HG03520 (cell line): ENCODE data around the gene CHST13.
"Not testable (repeated sequence)": the region's sequence is repeated elsewhere in the genome, so short reads cannot be mapped to it uniquely, and the experiment has no call there.

Experiments used
- ATAC-seq: cut with Tn5 transposase; IDR thresholded peaks from one replicate; pipeline ENCODE4 v1.9.1; 2021; ENCODE audit warnings: mild to moderate bottlenecking, moderate library complexity; ENCODE audit not compliant: unreplicated experiment

Gene CHST13

DNA sequence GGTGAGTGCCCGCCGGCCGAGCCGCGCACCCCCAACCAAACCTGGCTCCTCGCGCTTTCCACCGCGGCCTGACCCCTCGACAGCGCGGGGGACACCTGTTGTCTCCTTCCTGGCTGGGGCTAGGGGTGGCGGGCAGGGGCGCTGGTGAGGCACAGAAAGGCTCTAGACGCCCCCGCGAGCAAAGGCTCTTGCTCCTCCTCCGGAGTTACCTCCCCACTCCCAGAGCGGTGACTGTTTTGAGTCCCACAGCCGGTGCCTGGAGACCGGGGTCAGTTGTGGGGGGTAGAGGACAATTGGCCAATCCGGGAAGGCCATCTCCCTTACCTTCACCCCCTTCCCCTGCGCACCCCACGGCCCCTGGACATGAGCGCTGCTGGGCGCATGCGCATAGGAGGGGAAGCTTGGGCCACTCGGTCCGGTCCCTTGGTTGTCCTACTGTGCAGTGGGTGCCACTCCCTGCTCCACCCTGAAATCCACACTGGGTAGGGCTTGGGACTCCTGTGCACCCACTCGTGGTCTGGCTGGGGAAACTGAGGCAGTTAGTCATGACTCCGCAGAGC is 554 bp downstream of the CHST13 start:
- ATAC-seq: no peak

DNA sequence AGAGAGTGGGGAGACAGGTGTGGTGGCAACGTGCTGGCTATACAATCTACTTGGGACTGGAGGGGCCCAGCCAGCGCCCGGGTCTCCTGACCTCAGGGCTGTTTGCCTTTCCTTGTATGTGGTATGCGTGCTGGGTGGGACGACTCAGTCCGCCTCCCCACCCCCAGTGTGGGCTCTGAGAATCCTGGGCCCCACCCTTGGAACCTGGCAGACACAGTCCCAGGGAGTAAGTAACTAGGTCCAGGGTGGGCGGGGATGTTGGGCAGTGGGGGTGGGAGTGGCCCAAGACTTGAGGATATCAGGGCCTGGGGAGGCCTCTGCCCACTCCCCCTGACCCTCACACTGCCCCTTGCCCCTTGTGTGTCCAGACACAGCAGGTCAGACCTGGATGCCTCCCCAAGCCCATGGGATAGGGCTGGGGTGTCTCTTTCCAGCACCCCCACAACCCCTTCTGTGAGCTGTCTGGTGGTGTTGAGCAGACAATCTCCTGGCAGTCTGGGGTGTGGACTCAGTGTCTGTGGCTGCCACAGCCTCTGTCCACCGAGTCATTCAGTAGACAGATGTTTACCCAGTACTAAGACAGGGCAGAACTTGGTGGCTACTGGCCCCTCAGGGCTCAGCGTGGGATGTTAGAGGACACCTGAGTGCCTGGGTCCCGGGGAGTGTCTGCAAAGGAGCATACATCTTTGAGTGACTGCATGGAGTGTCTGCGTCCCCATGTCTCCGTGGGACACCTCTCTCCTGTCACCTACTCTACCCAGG is 1.3 kb downstream of the CHST13 start:
- ATAC-seq: no peak

DNA sequence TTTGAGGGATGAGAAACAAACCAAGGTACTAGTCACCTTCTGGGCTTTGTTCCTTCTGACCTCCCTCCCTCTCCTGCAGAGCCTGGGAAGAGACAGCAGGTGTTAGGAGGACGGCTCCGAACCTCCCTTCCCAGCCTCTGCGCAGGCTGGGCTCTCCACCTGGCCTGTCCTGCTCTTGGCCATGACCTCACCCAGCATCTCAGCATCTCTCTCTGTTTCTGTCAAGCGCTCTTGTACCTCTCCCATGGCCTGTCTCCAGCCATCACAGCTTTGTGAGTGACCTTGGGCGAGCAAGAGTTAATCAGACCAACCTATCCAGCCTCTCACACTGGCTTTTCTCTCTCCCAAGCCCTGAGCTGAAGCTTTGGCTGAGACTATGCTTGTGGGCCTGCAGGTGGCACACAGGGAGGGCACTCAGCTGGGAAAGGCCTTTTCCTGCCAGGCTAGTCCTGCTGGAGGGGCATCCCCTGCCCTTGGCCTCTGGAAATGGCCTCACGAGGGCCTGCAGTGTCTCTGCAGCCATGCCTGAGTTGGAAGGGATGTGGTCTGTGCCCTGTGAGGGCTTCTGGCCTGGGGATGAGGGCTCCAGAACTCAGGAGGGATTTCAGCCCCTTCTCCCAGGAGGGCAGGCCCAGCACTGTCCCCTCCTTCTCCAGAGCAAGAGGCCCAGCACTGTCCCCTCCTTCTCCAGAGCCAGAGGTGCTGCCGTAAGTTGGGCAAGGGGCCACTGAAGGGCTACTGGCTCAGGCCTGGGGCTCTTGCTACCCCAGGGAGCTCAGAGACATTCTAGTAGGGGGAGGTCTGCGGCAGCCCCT is 2.1 kb downstream of the CHST13 start:
- ATAC-seq: no peak

DNA sequence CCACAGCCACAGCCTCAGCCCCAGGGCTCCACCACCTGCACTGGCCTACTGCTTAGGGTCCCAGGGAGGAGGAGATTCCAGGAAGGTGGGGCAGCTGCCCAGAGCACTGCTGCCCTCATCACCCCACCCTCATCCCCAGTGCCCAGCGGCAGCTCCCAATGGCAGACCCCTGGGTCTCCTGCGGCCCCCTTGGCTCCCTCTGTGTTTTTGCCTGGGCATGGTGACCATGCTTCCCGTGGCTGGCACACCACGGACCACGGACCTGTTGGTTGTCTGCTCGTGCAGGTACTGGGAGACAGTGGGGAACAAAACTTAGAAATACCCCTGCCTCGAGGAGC is 2.7 kb downstream of the CHST13 start:
- no peak for ATAC-seq

DNA sequence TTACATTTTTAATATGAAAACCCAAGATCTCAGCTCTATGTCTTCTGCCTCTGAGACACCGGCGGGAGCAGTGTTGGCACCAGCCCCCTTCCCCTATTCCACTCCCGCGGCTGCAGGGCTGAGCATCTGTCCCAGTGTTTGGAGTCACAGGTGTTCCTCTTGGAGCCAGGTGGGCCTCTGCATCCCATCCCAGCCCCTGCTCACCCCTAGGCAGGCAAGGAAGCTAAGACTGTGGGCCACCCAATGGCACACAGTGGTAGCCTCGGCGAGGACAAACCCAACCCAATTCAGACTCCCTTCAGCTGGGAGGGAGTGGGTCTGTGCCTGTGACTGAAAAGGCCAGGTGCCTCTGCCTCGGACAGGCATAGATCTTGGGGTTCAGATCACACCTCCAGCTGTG is 3.1 kb downstream of the CHST13 start:
- no peak for ATAC-seq

DNA sequence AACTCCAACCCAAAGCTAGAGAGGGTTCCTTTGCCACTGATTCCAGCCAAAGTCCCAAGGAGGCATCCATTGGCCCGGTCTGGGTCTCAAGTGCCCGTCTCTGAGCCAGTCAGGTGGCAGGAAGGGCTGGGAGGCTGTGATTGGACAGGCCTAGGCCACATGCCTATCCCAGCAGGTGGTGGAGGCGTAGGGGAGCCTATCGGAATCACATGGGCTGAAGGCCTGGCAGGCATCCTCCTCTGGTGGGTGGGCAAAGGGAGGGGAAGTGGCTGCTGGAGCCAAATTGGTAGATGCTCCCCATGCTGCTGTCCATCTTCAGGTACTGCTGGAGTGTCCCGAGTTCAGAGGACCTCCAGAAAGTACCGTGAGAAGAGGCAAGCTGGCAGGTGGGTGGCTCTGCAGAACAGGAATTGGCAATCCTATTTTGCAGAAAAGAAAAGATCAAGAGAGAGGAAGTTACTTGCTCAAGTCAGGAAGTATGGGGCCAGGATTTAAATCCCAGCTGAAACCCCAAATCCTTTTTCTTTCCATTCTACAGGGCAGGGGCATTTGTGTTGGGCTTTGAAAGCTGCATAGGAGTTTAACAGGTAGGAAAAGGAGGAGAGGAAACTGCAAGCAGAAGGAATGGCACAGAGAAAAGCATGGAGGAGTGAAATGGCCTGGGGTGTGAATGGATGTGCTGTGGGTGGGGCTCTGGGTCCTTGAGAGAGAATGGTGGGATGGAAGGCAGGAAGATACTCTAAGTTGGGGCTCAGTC is 3.7 kb downstream of the CHST13 start:
- ATAC-seq: no peak

DNA sequence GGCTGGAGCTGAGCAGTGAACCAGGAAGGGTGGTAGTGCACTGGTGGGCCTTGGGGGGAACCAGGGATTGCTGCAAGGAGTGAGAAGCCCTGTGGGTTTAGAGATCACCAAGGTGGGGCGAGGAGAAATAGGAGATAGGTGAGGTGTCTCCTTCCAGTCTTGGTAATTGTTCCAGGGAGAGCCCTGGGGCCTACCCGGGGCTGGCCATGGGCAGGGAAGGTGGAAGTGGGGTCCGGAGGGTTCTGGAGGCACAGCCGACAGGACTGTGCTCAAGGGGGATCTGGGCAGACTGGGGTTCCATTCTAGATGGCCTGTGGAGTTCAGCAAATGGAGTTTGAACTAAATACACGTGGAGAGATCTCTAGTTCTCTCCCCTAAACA is 4.5 kb downstream of the CHST13 start:
- no peak for ATAC-seq

DNA sequence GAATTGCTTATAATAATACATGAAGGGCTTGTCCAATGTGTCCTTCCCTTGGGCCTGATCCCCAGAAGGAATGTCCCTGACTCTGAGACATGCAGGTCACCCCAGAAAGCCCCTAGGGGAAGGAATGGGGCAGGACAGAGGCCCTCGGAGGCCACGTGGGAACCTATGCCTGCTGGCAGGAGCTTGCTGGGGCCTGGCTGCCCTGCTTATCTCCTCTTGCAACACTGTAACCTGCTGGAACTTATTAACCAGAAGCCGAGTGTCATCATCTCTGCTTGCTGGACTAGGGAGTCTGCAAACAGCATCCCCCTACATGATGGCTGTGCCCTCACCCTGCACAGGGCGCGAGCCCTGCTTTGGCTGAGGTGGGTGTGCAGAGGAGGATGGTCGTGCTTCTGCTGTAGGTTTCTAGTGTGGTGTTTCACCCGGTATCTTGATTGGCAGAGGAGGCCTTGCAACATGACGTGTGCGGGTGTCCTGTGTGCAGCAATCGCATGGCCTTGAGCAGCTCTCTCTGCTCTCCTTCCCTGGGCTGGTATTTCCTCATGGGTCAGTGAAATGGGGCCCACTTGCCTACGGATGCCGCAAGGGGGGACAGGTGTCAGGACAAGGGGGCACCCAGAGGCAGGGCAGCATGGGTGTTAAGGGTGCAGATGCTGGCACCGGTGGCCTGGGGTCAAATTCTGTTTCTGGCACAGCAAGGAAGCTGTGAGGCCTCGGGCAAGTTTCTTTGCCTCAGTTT is 5.0 kb downstream of the CHST13 start:
- ATAC-seq: no peak

DNA sequence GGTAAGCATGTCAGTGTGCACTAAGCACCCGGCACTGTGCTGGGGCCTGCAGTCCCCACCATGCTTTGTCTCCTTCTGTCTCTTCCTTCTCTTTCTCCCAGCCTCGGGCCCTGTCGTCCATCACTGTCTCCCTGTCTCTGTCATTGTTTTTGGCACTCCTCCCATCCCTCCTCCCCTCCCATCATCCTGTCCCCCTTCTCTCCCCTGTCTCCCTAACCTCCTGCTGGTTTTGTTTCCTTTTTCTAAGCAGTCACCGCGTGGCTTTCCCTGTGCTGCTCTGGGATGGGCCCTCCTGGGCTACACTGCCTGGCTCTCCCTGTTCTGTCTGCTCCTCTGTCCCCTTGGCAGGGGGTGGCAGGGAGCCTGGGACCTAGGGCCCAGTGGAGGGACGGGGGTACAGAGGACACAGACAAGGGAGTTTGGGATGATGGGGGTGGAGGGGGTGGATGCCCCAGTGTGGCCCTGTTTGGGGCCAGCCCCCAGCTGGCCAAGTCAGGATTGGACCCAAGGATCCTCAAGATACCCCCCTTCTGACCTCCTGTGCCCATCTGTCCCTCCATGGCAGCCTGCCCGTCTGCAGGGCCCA is 5.7 kb downstream of the CHST13 start:
- ATAC-seq: no peak

DNA sequence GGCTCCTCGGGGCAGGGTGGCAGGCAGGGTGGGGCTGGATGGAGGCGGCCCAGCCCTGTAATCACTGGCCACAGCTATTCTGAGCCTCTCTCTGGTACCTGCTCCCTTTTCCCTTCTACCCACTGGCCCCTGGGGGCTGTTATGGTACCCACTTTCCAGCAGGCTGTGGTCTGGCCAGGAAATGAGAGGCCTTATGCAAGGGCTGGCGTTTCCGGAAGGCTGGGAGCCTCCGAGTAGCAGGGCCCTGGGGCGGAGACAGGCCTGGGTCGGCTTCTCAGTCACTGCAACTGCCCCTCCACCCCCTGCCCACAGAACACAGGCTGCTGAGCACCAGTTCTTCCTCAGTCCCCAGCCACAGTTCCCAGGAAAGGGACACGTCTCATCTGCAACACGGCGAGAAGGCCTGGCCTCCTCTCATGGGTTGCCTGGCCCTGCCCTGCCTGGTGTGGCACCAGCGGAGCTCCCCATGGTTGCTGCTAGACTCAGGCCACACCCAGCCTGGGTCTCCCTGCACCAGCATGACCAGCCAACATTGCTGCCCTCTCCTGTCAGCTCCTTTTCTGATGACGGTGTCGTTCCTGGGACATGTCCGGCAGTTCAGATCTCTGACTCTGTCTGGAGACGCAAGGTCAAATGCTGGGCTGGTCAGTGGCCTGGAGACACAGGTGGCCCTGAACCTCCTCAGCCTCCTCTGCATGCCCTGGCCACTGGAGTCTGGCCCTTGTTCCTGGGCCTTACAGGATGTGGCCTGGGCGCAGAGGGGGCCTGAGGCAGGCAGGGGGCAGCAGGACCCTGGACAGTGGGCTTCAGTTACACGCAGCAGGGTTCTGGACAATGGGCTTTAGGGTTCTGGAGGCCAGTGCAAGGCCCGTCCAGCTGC is 6.5 kb downstream of the CHST13 start:
- ATAC-seq: no peak

DNA sequence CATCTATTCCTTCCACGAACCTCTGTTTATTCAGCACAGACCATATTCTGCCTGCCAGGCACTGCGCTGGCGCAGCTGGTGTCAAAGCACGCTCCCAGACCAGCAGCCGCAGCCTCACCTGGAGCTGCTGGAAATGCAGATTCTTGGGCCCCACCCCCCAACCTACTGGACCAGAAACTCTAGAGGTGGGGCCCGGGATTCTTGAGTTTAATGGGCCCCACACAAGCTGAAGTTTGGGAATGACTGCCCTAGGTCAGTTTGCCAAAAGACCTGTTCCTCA is 7.0 kb downstream of the CHST13 start:
- no peak for ATAC-seq

DNA sequence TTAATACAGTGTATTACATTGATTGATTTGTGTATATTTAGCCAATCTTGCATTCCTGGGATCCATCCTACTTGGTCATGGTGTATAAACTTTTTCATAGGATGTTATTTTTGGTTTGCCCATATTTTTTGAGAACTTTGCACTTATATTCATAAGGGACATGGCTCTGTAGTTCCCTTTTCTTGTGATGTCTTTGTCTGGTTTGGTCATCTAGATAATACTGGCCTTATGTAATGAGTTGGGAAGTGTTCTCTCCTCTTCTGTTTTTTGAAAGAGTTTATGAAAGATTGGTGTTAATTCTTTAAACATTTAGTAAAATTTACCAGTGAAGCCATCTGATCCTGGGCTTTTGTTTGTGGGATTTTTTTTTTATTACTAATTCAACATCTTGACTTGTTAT is 9.6 kb downstream of the CHST13 start:
- ATAC-seq: no peak

DNA sequence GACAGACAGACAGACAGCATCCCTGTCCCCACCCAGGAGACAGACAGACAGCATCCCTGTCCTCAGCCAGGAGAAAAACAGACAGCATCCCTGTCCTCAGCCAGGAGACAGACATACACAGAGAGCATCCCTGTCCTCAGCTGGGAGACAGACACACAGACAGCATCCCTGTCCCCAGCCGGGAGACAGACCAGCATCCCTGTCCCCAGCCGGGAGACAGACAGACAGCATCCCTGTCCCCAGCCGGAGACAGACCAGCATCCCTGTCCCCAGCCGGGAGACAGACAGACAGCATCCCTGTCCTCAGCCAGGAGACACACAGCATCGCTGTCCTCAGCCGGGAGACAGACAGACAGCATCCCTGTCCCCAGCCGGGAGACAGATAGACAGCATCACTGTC is 10.8 kb downstream of the CHST13 start:
- ATAC-seq: not testable (repeated sequence)

DNA sequence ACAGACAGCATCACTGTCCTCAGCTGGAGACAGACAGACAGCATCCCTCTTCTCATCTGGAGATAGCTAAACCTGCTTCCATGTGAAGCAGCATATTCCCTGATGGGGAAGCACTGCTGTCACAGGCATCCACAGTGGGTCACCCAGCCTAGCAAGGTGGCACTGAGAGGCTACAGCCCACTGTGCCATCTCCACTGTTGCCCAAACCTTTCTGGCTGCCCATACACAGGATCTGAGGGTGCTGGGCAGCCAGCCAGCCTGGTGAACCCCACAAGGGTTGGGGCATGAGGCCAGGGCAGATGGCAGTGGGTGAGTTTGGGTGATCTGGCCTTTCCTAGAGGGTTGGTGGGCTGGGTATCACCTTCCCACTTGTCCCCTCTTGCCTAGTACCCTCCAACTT is 11.7 kb downstream of the CHST13 start:
- no peak for ATAC-seq

DNA sequence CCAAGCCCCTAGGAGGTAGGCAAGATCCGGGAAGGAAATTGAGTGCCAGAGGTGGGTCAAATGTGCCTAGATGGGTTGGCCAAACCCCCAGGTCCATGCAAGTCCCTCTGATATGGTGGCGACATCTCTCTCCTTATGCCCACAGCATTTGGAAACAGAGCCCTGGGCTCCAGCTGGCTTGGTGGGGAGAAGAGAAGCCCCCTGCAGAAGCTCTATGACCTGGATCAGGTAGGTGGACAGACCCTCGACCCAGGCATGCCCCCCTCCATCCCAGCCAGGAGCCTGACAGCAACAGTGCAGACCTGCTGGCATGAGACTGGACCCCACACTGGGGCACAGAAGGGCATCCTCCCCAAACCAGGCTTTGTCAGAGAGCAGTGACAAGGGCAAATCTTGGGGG is 12.2 kb downstream of the CHST13 start:
- no peak for ATAC-seq

DNA sequence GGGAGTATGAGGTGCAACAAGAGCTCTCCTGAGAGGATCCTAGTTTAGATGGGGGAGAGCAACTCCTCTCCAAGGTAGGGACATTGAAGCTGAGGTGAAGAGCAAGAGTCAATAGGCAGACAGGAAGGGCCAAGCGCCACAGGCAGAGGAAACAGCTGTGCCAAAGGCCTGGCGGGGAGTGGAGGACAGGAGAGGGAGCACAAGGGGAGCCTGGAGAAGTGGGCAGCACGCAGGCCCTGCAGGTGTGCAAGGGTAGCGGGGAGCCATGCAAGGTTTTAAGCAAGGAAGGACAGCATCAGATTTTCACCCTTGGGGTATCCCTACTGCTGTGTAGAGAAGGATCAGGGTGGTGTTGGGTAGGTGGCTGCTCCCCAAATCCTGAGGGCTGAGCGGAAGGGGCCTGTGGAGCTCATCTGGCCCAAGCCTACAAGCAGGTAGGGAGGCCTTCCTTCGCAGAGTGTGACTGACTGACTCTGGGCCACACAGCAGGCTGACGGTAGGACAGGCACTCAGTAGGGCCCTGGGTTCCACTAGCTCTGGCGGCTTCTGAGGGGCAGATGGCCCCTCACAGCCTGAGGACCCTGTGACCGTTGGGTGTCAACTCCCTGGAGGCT is 13.3 kb downstream of the CHST13 start:
- ATAC-seq: no peak

DNA sequence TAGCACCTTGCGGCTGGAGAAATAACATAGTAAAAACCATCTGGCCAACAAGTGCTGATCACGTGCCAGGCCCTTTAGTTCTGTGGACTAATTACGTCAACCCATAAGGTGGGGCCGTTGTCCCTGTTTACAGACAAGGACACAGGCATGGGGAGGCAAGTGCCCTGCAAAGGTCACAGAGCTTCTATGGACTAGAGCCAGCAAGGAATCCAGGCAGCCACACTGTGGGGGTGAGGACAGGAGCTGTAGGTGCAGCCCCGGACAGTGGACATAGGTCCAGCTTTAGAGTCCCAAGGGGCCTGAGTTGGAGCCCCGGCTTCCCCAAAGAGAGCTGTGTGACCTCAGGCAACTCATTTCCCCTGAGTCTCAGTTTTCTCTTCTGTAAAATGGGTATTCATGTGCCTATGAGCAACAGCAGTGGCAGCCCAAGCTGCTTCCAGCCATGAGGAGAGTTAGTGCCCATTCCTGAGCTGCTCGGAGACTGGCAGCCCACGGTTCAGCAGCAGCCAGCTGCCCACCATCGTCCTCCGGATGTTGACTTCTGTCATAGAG is 13.9 kb downstream of the CHST13 start:
- no peak for ATAC-seq

DNA sequence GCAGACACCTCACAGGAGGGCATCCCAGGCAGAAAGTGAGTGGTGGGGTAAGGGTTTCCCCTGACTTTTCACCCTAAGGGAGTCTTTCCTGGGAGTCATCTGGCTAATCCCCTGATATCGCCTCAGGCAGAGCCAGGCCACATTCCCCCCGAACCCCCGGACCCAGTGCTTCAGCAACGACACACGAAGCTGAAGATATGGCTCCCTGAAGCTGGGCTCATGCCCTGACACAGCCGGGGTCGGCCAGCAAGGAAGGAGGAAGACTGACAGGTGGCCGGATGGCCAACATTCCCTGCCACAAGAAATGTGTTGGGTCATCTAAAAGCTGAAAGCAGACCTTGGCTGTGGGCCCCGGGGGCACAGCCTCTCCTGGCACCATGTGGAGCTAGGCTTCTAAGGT is 14.4 kb downstream of the CHST13 start:
- no peak for ATAC-seq

DNA sequence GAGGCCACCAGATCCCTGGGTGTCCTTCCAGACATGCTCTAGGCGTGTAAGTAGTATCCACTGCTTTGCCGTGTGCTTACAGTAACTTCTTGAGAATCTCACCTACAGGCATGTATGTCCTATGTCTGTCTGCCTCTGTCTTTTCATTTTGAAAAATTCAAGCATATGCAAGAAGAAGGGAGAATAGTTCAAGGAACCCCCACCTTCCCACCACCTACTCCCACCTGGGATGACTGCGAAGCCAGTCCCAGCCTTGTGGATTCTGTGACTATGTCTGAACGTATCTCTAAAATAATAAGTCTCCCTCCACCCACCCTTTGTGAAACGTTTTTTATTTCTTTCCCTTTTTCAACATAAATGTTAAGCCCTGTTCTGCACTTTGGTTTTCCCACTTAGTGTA is 15.0 kb downstream of the CHST13 start:
- no peak for ATAC-seq
